Femur (tissue), 1 donor: ENCODE results near the gene LY6G6C.
A peak's percentile ranks its signal among the peaks of the same experiment; 100 is the strongest.
"Not testable (repeated sequence)": the region's sequence is repeated elsewhere in the genome, so short reads cannot be mapped to it uniquely, and the experiment has no call there.

Experiments used
- DNase-seq: peaks from one replicate; pipeline ENCODE4 v3.0.0-alpha.2; 2017

LY6G6C gene

GRCh38 chr6:31725502-31726350 is 4.2 kb upstream of the LY6G6C start:
- DNase-seq, result no peak

- no peak for DNase-seq
These were observed 2.6 kb upstream of the LY6G6C start for GRCh38 chr6:31723980-31724691.

GRCh38 chr6:31723245-31723979 is 1.9 kb upstream of the LY6G6C start, which contains the start of gene MPIG6B:
MPIG6B (plus strand) TSS chr6:31723373; CDS start chr6:31723384, 11 bp downstream.
- no peak for DNase-seq

GRCh38 chr6:31722173-31722572 is 627 bp upstream of the LY6G6C start:
- DNase-seq, result no peak

GRCh38 chr6:31720196-31720770 is 1.3 kb downstream of the LY6G6C start:
- DNase-seq, result no peak

- no peak for DNase-seq
These were observed 2.5 kb downstream of the LY6G6C start for GRCh38 chr6:31719001-31719400.

- no peak for DNase-seq
These were observed 3.3 kb downstream of the LY6G6C start for GRCh38 chr6:31718265-31718664.

- DNase-seq, result no peak
These were observed 3.9 kb downstream of the LY6G6C start for GRCh38 chr6:31717499-31718222.

GRCh38 chr6:31715022-31715958 is 6.3 kb downstream of the LY6G6C start, which contains the start of gene LY6G6D:
LY6G6D (plus strand) TSS chr6:31715348; CDS start chr6:31715356, 8 bp downstream.
- DNase-seq, result peak; percentile 50

GRCh38 chr6:31713991-31714684 is 7.4 kb downstream of the LY6G6C start:
- no peak for DNase-seq

GRCh38 chr6:31713465-31713864 is 8.1 kb downstream of the LY6G6C start:
- DNase-seq, result no peak

- DNase-seq, result no peak
These were observed 9.2 kb downstream of the LY6G6C start for GRCh38 chr6:31712296-31712695.

GRCh38 chr6:31711233-31711632 is 10.3 kb downstream of the LY6G6C start:
- no peak for DNase-seq

- DNase-seq, result no peak
These were observed 10.9 kb downstream of the LY6G6C start for GRCh38 chr6:31710523-31711219.

GRCh38 chr6:31709157-31709556 is 12.4 kb downstream of the LY6G6C start:
- not testable (repeated sequence) for DNase-seq

GRCh38 chr6:31708224-31708623 is 13.3 kb downstream of the LY6G6C start:
- no peak for DNase-seq

GRCh38 chr6:31707701-31708100 is 13.8 kb downstream of the LY6G6C start:
- DNase-seq, result no peak

GRCh38 chr6:31706599-31706998 is 14.9 kb downstream of the LY6G6C start, which contains the start of gene LY6G6F:
LY6G6F (plus strand) TSS chr6:31706866; CDS start chr6:31706907, 41 bp downstream.
- no peak for DNase-seq

GRCh38 chr6:31705931-31706330 is 15.6 kb downstream of the LY6G6C start:
- no peak for DNase-seq
